Activated naive CD4-positive, alpha-beta T cell treated with anti-CD3 and anti-CD28 coated beads, Interleukin-2, amount 10 ng/mL, durations not matched to agents 7 days and 5 days (primary cell): ENCODE data around the gene USP38.
"Not testable (repeated sequence)": the region's sequence is repeated elsewhere in the genome, so short reads cannot be mapped to it uniquely, and the experiment has no call there.

Source experiments
- CTCF ChIA-PET: fragments of 350-600 bp; sonication (Branson Sonifier 250); formaldehyde crosslinking; loops from one replicate; lab custom pipeline; 2021; ENCODE audit warnings: antibody characterized with exemption; lab: Charles Lee
- DNase-seq: peaks from one replicate; pipeline ENCODE4 v3.0.0-alpha.2; 2020
- H3K27ac Mint-ChIP-seq: one replicate; pipeline ENCODE4 v1.8.0; 2021; ENCODE audit warnings: mild to moderate bottlenecking, moderate library complexity, mixed read lengths
- H3K27me3 Mint-ChIP-seq: one replicate; pipeline ENCODE4 v1.8.0; 2021; ENCODE audit warnings: mild to moderate bottlenecking, mixed read lengths
- H3K36me3 Mint-ChIP-seq: one replicate; pipeline ENCODE4 v1.8.0; 2021; ENCODE audit warnings: mixed read lengths
- H3K4me1 Mint-ChIP-seq: one replicate; pipeline ENCODE4 v1.8.0; 2021; ENCODE audit warnings: mixed read lengths
- H3K4me3 Mint-ChIP-seq: one replicate; pipeline ENCODE4 v1.8.0; 2021; ENCODE audit warnings: mild to moderate bottlenecking, moderate library complexity, mixed read lengths
- H3K9me3 Mint-ChIP-seq: one replicate; pipeline ENCODE4 v1.8.0; 2021; ENCODE audit warnings: mixed read lengths

The USP38 gene

GRCh38 chr4:143184503-143185252 lies at the start of gene USP38:
Gene USP38, plus strand, starts transcription at chr4:143184917. Its CDS starts 534 bp downstream, at chr4:143185451.
- peaks cover 40% of the 10 kb centered on the region for H3K36me3 Mint-ChIP-seq
- peak within 1 kb of the TSS; percentile 97 for H3K27ac Mint-ChIP-seq
- peak; percentile 91 for DNase-seq
- peaks cover 40% of the 10 kb centered on the region for H3K4me1 Mint-ChIP-seq
- peak within 1 kb of the TSS; percentile 88 for H3K4me3 Mint-ChIP-seq
- no peaks in the 10 kb centered on the region for H3K27me3 Mint-ChIP-seq
- no peaks in the 10 kb centered on the region for H3K9me3 Mint-ChIP-seq
- CTCF ChIA-PET, result no interaction called here

GRCh38 chr4:143135358-143135757 lies 49.4 kb upstream of the USP38 start:
- Mint-ChIP-seq H3K4me1 (no peaks in the 10 kb centered on the region), H3K9me3 (no peaks in the 10 kb centered on the region), H3K36me3 (no peaks in the 10 kb centered on the region), H3K4me3 (no peak overlapping the region), H3K27ac (no peak overlapping the region), H3K27me3 (no peaks in the 10 kb centered on the region)
- CTCF ChIA-PET, result no interaction called here
- DNase-seq, result no peak

- CTCF ChIA-PET, result no interaction called here
- H3K36me3 Mint-ChIP-seq, result no peaks in the 10 kb centered on the region
- H3K4me3 Mint-ChIP-seq, result no peak overlapping the region
- DNase-seq, result no peak
- no peaks in the 10 kb centered on the region for H3K27me3 Mint-ChIP-seq
- peaks cover 10% of the 10 kb centered on the region for H3K9me3 Mint-ChIP-seq
- no peaks in the 10 kb centered on the region for H3K4me1 Mint-ChIP-seq
- H3K27ac Mint-ChIP-seq, result no peak overlapping the region
Measured at GRCh38 chr4:143140696-143141095, 44.0 kb upstream of the USP38 start.

GRCh38 chr4:143148521-143148920 lies 36.2 kb upstream of the USP38 start:
- no peaks in the 10 kb centered on the region for H3K36me3 Mint-ChIP-seq
- no peaks in the 10 kb centered on the region for H3K27me3 Mint-ChIP-seq
- peaks cover 18% of the 10 kb centered on the region for H3K9me3 Mint-ChIP-seq
- no peak for DNase-seq
- no peak overlapping the region for H3K27ac Mint-ChIP-seq
- H3K4me3 Mint-ChIP-seq, result no peak overlapping the region
- CTCF ChIA-PET, result no interaction called here
- H3K4me1 Mint-ChIP-seq, result no peaks in the 10 kb centered on the region

- CTCF ChIA-PET, result no interaction called here
- no peak overlapping the region for H3K4me3 Mint-ChIP-seq
- H3K4me1 Mint-ChIP-seq, result no peaks in the 10 kb centered on the region
- H3K9me3 Mint-ChIP-seq, result peaks cover 14% of the 10 kb centered on the region
- no peak overlapping the region for H3K27ac Mint-ChIP-seq
- no peaks in the 10 kb centered on the region for H3K36me3 Mint-ChIP-seq
- peaks cover 3% of the 10 kb centered on the region for H3K27me3 Mint-ChIP-seq
- DNase-seq, result no peak
Measured at GRCh38 chr4:143156853-143157252, 27.9 kb upstream of the USP38 start.

- H3K27me3 Mint-ChIP-seq, result no peaks in the 10 kb centered on the region
- no peak overlapping the region for H3K27ac Mint-ChIP-seq
- no peaks in the 10 kb centered on the region for H3K4me1 Mint-ChIP-seq
- H3K36me3 Mint-ChIP-seq, result no peaks in the 10 kb centered on the region
- no peaks in the 10 kb centered on the region for H3K9me3 Mint-ChIP-seq
- CTCF ChIA-PET, result no interaction called here
- DNase-seq, result no peak
- no peak overlapping the region for H3K4me3 Mint-ChIP-seq
Measured at GRCh38 chr4:143163614-143164013, 21.1 kb upstream of the USP38 start.

GRCh38 chr4:143166722-143167121 lies 18.0 kb upstream of the USP38 start:
- CTCF ChIA-PET, H3K27me3 Mint-ChIP-seq, DNase-seq, H3K4me1 Mint-ChIP-seq, H3K4me3 Mint-ChIP-seq, H3K9me3 Mint-ChIP-seq, H3K27ac Mint-ChIP-seq, H3K36me3 Mint-ChIP-seq: not testable (repeated sequence)

- no peak for DNase-seq
- Mint-ChIP-seq H3K36me3 (peaks cover 18% of the 10 kb centered on the region), H3K27me3 (no peaks in the 10 kb centered on the region), H3K9me3 (peaks cover 8% of the 10 kb centered on the region), H3K27ac (no peak overlapping the region), H3K4me3 (no peak overlapping the region), H3K4me1 (peaks cover 14% of the 10 kb centered on the region)
- CTCF ChIA-PET, result no interaction called here
Measured at GRCh38 chr4:143178923-143179322, 5.8 kb upstream of the USP38 start.

- Mint-ChIP-seq H3K4me3 (peak overlapping the region; percentile 88), H3K4me1 (peaks cover 29% of the 10 kb centered on the region), H3K27me3 (no peaks in the 10 kb centered on the region), H3K27ac (peak overlapping the region; percentile 95), H3K36me3 (peaks cover 31% of the 10 kb centered on the region), H3K9me3 (no peaks in the 10 kb centered on the region)
- CTCF ChIA-PET, result no interaction called here
- DNase-seq, result no peak
Measured at GRCh38 chr4:143183513-143184216, 1.1 kb upstream of the USP38 start.

- DNase-seq, result no peak
- CTCF ChIA-PET, result no interaction called here
- Mint-ChIP-seq H3K36me3 (peaks cover 35% of the 10 kb centered on the region), H3K27me3 (no peaks in the 10 kb centered on the region), H3K27ac (peak overlapping the region; percentile 95), H3K4me1 (peaks cover 34% of the 10 kb centered on the region), H3K9me3 (no peaks in the 10 kb centered on the region), H3K4me3 (peak overlapping the region; percentile 88)
Measured at GRCh38 chr4:143184217-143184502, 557 bp upstream of the USP38 start.

- no peaks in the 10 kb centered on the region for H3K27me3 Mint-ChIP-seq
- peak overlapping the region; percentile 97 for H3K27ac Mint-ChIP-seq
- H3K9me3 Mint-ChIP-seq, result no peaks in the 10 kb centered on the region
- no peak for DNase-seq
- peak overlapping the region; percentile 88 for H3K4me3 Mint-ChIP-seq
- CTCF ChIA-PET, result no interaction called here
- H3K36me3 Mint-ChIP-seq, result peaks cover 48% of the 10 kb centered on the region
- peaks cover 48% of the 10 kb centered on the region for H3K4me1 Mint-ChIP-seq
Measured at GRCh38 chr4:143185253-143186107, 763 bp downstream of the USP38 start.

- Mint-ChIP-seq H3K27me3 (no peaks in the 10 kb centered on the region), H3K36me3 (peaks cover 52% of the 10 kb centered on the region), H3K27ac (peak overlapping the region; percentile 97), H3K4me1 (peaks cover 54% of the 10 kb centered on the region), H3K9me3 (no peaks in the 10 kb centered on the region), H3K4me3 (peak overlapping the region; percentile 88)
- DNase-seq, result no peak
- CTCF ChIA-PET, result no interaction called here
Measured at GRCh38 chr4:143186212-143186611, 1.5 kb downstream of the USP38 start.

GRCh38 chr4:143186649-143187048 lies 1.9 kb downstream of the USP38 start:
- Mint-ChIP-seq H3K36me3 (peaks cover 51% of the 10 kb centered on the region), H3K9me3 (no peaks in the 10 kb centered on the region), H3K4me3 (peak overlapping the region; percentile 88), H3K4me1 (peaks cover 56% of the 10 kb centered on the region), H3K27me3 (no peaks in the 10 kb centered on the region), H3K27ac (peak overlapping the region; percentile 97)
- no peak for DNase-seq
- CTCF ChIA-PET, result no interaction called here
